COLO668 (cell line): ENCODE data around the gene CYP19A1.
A peak's percentile ranks its signal among the peaks of the same experiment; 100 is the strongest.

ENCODE experiments used
- DNase-seq: peaks from one replicate; lab custom pipeline; 2025; ENCODE audit not compliant: unreplicated experiment; lab: John Stamatoyannopoulos, UW

The CYP19A1 gene

DNA sequence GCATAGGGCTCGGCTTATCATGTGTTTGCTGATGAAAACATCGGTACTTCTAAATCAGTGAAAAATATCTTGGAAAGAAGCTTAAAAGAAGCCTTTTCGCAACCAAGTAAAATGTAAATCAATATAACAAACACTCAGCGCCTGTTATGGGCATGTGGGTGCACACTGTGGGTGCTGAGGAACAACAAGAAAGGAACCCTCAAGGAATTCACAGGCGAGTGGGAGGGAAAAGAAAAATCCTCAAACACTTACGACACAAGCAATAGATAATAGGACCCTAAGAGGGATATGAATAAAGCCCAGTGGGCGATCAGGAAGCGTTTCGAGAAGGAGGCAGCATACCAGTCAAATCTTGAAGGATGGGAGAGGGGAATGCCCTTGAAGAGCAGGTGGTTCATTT is 25.0 kb upstream of the CYP19A1 start:
- no peak for DNase-seq

DNA sequence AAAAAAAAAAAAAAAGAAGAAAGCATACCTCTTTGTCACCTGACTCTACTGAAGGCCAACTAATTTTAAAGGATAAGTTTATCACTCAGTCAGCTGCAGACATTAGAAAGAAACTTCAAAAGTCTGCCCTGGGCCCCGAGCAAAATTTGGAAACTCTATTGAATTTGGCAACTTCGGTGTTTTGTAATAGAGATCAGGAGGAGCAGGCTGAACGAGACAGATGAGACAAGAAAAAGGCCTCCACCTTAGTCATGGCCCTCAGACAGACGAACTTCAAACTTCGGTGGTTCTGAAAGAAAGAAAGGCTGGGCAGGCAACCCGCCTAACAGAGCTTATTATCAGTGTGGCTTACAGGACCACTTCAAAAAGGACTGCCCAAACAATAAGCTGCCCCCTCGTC is 21.6 kb upstream of the CYP19A1 start:
- DNase-seq: no peak

DNA sequence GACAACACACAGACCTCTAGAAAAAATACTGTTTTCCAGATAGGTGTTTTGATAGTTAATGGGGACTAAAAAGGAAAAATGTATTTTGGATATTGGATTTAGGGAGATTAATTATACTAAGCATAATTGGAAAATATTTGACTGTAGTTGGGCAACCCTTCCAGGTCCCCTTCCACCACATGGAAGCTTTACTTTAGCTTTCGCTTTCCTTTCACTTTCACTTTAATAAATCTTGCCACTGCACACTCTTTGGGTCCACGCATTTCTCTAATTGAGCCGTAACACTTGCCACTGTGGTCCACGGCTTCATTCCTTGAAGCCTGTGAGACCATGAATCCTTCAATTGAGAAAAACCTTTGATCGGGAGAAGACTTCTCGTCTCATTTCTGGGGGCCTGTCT is 18.6 kb upstream of the CYP19A1 start:
- DNase-seq: no peak

DNA sequence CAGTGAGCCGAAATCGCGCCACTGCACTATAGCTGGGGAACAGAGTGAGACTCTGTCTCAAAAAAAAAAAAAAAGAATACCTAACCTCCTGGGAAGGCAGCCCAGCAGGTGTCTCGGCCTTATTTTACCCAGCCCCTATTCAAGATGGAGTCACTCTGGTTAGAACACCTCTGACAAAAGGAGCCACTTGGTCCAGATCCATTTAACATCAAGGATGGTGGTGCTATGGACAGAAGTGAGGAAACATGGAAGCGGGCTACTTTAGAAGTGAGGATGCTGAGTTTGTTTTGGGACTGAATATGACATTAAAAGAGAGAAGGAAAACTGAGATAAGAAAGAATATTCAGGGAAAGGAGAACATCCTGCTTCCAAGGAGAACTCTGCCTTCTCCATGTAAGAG is 17.8 kb upstream of the CYP19A1 start:
- no peak for DNase-seq

DNA sequence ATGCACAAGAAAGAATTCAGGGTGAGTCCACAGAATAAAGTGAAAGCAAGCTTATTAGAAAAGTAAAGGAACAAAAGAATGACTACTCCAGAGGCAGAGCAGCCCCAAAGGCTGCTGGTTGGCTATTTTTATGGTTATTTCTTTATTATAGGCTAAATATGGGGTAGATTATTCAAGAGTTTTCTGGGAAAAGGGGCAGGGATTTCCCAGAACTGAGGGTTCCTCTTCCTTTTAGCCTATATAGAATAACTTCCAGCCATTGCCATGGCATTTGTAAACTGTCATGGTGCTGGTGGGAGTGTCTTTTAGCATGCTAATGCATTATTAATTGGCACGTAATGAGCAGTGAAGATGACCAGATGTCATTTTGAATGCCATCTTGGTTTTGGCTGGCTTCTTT is 16.7 kb upstream of the CYP19A1 start:
- no peak for DNase-seq

DNA sequence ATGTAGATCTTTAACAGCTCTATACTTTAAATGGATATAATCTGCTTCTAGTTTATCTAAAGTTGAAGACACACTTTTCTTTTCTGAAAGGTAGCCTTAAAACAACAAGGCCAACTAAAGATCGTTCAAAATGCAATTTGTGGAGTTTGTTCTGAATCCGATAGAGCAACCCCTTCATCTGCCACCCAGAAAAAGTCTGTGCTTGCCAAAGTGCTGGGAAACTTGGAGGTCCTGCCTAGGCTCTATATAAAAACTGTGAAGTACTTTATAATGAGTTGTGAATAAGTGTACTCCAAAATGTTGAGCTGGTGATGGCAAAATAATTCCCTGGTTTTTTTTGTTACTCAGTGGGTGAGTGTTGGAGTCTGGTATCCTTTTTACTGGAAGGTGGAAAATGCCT is 15.6 kb upstream of the CYP19A1 start:
- no peak for DNase-seq

DNA sequence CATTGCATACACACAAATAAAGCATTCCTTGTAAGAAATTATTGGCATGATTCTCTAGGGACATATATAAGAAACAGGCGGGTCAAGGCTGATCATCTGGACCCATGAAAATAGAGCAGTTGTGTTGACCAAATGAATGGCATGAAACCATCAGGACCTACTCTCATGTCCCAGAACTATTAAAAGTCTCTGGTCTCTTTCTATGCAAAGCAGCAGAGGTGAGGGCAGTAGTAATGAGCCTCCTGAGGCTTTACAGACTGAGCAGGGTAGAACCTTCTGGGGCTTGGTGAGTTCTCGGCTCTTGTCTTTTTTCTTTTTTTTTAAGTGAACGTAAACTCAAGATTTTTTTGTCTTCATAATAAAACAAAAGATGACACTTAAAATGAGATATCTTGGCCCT is 12.3 kb upstream of the CYP19A1 start:
- DNase-seq: no peak

DNA sequence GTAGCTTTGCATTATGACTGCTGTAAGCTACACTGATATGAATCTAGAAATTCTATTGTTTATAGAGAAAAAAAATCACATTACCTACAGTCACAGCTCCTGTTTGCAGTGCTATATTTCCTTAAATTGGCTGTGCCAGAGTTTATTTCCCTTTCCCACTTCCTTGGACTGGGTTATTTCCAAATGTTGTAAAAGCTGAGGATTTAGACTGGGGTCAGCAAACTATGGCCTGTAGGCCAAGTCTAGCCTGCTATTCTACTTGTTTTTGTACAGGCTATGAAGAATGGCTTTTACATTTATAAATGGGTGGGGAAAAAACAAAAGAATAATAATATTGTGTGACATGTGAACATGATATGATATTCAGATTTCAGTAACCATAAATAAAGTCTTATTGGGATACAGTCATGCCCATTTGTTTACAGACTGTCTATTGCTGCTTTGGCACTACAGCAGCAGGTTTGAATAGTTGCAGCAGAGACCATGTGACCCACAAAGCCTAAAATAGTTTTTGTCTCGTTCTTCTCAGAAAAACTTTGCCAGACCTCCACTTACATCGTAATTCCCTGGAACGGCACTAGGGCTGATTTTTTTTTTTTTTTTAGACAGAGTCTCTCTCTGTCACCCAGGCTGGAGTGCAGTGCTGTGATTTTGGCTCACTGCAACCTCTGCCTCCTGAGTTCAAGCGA is 10.9 kb upstream of the CYP19A1 start:
- DNase-seq: no peak

DNA sequence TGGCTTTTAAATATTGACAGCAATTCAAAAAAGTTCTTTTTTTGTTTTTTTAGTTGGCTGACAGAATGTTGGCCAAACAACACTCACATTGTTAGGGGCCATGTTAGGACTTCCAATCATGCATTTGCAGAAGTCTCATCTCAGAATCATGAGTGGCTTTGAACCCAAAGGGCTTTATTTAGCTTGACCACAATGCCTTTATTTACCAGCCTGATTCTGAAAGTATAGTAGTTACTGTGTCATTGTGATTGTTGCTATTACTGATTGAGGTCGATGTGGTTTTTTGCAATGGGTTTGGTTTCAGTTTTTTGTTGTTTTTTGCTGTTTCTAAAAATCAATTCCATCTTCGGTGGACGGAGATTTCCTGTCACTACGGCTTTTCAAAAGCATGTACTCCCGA is 10.3 kb upstream of the CYP19A1 start:
- DNase-seq: no peak

DNA sequence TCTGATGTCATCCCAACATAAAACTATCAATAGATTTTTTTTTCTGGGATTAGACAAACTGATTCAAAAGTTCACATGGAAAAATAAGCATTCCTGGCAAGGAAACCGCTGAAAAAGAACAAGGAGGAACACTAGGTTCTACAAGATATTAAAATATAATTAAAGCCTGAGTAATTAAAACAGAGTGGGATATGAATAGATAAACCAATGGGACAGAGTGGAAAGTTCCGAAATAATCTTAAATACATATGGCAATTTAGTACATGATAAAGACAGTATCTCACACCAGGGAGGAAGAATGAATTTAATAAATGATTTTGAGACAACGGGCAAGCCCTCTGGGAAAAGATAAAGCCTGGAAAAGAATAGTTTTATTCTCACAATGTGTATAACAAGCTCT is 7.7 kb upstream of the CYP19A1 start:
- no peak for DNase-seq

DNA sequence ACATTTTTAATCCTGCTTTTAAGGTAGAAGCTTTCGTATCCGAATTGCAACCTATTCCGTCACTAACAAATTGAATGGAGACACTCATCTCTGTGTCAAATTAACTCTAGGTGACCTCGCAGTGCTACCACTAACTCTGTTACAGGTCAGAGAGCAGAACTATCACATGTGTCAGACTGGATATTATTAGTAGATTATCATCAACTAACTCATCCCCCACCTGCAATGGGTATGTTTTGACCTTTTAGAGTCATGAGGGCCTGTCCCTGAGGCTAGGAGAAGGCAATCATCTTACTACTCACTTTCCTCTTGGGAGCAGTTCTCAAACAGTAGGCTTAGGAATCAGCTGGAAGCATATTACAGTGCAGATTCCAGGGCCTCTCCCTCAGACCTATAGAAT is 5.1 kb upstream of the CYP19A1 start:
- DNase-seq: no peak

DNA sequence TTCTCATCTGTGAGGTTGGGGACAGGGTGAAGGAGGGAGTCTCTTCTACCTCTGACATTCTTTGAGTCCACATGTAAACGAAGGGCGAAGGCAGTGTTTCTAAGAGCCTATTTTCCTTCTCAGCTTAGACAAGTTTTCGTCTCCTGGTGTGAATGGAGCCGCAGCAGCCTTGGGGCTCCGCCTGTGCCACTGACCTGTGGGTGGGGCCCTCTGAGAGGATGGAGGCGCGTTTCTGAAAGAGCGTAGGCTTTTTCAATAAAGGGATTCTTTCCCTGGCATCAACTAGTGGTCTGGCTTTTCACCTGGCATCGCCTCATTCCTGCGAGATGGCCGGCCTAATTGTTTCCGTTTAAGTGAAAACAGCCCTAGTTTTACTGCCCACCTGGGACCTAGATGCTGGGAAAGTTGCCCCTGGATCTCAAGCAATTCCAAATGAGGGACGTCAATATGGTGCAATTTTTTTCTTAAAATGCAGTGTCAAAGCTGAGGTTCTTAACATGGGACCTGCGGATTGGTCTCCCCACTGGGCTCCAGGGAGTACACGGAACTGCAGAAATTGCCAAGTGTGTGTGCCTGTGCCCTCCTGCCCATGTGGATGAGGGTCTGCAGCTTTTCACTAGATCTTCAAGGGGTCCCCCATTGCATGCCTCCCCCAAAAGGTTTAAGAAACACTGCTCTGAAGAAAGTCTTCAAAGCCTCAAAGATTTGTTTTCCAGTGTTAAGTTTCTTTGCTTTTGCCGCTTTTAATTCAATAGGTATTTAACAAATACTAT is 4.0 kb upstream of the CYP19A1 start:
- peak; percentile 25 for DNase-seq

DNA sequence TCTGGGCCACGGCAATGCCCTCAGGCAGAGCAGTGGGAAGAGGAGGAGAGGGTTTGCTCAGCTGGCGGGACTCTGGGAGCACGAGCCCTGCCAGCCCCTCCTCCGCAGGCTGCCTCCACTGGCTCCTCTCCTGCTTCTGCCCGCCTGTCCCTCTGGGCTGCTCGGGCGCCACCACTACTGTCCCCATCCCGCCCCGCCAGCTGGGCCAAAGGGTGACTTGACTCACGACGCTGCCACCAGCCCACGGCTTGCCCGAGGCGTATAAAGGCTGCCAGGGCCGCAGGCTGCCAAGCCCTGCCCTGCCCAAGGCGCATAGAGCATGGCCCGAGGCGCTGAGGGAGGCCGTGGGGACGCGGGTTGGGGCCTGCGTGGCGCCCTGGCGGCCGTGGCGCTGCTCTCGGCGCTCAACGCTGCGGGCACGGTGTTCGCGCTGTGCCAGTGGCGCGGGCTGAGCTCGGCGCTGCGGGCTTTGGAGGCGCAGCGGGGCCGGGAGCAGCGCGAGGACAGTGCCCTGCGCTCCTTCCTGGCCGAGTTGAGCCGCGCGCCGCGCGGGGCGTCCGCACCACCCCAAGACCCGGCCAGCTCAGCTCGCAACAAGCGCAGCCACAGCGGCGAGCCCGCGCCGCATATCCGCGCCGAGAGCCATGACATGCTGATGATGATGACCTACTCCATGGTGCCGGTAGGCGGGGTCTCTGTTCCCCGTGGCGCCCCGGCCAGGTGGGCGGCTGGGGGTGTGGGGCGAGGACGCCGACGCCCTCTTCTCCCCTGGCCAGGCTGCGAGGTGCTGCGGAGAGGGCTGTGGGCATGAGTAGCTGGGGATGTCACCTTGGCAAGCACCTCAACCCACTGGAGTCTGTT is 3.2 kb upstream of the CYP19A1 start, which contains the start of gene GLDN:
Gene GLDN, plus strand, starts transcription at position 290 of the 861 bp plus-strand sequence. Its CDS starts 30 bp downstream, at position 320.
- peak; percentile 82 for DNase-seq

DNA sequence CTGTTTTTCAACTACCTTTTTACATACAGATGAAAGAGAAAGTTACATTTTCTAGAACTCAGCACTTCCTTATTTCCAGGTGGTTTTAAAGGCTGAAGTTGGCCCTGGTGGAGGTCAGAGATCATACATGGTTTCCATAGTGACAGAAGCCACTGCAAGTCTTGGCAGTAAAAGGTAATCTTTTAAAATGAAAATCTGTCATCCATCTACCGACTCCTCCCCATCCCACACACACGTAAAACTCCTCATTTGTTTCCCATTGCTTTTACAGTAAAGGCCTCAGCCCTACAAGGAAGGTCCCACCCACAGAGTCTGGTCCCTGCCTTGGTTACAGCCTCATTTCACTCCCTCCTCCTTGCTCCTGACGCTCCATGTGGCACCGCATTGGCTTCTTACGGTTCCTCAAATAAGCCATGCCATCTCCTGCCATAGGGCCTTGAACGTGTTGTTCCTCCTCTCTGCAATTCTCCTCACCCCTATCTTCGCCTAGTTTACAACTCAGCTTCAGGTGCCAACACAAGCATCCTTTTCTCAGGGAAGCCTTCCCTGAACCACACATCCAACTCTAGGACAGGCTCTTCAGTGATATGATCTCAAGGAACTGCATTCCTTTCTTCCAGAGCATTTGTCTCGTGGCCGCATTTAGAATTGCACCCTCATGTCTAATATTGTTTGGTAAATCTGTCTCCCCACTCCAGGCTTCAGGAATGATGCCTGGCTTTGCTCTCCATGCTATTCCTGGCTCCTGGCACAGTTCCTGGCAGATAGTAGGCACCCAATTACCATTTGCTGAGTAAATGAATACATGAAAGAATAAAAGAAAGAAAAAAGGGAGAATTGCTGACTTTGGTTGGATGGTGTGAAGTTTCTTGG is 2.6 kb downstream of the CYP19A1 start:
- no peak for DNase-seq

DNA sequence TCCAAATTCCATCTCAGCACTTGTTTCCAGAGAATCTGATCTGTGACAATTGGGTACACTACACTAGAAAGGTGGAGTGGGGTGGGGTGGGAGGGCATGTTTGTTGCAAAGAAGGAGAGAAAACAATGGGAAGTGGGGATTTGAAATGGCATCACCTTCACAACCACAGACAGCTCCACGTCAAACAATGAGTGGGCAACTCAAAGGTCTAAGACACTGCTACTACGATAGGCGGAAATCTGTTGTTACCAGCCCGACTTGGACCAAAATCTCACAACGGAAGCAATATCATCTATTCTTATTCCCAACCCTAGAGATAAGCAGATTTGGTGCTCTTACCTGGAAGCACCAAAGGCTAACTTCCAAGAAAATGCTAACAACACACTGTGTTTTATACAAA is 3.3 kb downstream of the CYP19A1 start:
- no peak for DNase-seq

DNA sequence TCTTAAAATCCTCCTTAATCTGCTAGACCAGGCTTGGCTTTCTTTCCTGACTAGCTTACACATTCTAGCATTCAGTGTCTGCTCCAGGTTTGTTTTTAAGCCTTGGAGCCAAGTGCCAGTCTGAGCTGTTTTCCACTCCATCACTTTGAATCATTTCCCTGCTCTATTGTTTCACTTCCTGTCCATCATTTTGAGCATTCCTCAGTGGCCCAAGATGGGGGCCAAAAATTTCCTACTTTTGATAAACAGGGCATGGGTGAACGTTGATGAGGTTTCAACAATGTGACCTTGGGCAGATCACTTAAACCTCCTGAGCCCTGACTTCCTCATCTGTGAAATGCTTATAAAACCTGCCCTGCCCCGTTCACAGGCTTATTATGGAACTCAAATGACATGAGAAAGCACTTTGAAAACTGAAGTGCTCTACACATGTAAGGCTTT is 4.4 kb downstream of the CYP19A1 start:
- DNase-seq: no peak

DNA sequence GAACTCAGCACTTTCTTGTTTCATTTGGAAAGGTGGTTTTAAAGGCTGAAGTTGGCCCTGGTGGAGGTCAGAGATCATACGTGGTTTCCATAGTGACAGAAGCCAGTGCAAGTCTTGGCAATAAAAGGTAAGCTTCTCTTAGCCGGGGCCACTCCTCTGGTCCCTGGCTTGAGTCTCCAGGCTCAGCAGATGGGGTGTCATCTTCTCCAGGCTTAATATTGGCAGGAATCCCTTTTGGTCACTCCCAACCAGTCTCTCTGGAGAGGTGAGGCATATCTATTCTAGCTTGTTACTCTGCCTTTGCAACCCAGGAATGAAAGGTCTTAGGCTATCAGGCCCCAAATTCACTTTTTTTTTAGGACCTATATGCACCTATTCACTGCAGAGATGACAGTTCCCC is 4.8 kb downstream of the CYP19A1 start:
- DNase-seq: no peak

DNA sequence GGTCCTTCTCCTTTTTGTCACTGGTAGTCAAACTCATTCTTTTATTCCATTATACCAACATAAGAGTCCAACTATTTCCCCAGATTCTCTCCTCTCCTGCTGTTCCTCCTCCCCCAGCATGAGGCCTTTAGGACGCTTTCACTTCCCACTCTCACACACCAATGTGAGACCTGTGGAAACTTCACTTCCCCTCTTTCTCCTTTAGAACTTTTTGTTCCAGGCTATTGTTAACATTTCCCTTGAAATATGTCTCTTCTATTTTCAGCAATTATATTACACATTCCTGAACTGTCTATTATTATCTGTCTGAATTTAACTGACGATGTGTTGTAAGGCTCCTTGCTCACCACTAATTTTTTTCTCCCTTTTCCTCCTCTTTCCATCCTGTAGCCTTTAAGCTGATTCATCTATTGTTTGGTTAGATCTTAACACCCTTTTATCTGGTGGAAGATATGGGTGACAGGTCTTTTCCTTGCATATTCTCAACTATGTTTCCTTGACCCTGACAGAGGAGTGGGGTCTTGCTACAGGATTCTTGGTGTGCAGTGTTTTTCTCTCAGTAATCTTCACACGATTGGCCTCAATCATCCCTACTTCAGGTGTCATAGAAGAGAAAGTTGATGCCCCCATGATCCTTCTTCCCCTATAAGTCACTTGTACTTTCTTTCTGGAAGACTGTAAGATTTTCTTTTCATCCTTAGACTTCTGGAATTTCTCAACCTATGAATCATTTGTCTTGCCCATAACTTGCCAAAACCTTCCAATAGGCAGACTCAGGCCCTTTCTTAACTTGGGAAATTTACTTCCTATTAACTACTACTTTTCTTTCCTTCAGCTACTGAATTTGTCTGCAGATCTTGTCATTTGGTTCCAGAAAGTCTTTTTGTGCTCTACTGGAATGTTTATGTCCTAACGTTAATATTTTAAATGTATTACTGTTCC is 5.9 kb downstream of the CYP19A1 start:
- no peak for DNase-seq

DNA sequence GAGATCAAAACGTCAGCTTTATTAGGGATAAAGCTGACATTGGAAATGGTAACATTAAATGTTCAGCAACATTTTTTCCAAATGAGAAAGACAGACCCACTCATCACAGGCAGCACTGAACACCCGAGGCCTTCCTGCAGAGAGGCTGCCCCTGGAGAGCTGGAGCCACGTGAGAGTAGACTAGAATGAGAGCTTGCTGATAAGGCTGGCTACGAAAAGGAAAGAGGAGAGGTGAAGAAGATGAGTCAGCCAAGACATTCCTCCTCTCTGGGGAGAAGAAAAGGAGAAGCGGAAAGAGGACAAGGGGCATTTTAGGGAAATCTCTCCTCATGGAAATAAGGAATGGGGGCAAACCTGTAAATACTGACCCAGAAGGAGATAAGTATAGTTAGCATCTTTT is 7.3 kb downstream of the CYP19A1 start:
- DNase-seq: no peak

DNA sequence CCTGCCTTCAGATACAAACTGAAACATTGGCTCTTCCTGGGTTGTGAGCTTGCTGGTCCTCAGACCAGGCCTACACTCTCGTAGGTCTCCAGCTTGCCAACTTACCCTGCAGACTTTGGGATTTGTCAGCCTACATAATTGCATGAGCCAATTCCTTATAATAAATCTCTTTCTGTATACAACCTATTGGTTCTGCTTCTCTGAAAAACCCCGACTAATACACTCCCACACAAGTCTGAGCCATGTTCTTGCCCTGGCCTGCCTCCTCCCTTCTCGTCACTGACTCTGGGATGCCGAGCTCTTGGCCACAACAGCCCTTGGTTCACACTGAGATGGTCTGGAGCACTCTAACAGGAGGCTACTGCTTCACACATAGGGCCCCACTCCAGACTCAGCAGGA is 9.5 kb downstream of the CYP19A1 start:
- no peak for DNase-seq
